ENCODE data around the gene GKN2.

DNA sequence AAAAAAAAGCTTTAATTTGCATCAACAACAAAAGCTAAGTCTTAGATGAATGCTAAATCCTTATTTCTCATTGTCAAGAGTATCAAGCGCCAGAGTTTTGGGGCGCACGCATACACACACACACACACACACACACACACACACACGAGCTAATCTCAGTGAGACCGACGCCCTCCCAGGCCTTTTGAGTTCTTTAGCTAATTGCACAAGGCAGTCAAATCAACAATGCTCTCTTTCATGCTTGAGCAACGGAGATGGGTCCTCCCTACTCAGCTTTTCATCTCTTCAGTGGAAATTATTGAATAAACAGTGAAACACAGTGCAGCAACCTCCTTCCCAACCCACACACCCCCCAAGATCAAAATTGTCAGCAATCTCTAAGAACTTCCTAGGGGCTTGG lies 41.0 kb upstream of the GKN2 start:
- no peak for TF ChIP-seq POLR2A (IDR thresholded peaks at IDR 0.05; ENCODE audit: low read depth, low read length)
- TF ChIP-seq POLR2AphosphoS5 (IDR thresholded peaks at IDR 0.05; ENCODE audit: low read depth, low read length): no peak
